HepG2 (cell line): ENCODE measurements around the gene LRTM2. TPM values are rescaled to one million over a fixed set of nuclear protein-coding genes. Genes with fewer than 3 reads are reported as not detected.

Experiments
- ARID5B ChIP-seq: IDR thresholded peaks from 2 replicates; pipeline ENCODE4 v1.4.0; 2020; ENCODE audit warnings: mild to moderate bottlenecking, missing genetic modification reagents
- CBFB ChIP-seq: sonication (generic); formaldehyde crosslinking; IDR thresholded peaks from 2 replicates; pipeline ENCODE4 v1.4.0; 2020; ENCODE audit warnings: missing genetic modification reagents
- EP300 ChIP-seq, 3 experiments: sonication (generic) in 1 of 3; formaldehyde crosslinking in 1 of 3; IDR thresholded peaks; 2 replicates each; pipeline versions ENCODE4 v1.5.1 to v1.6.1; 2011 to 2020; ENCODE audit warnings: low read depth in 2 of 3, low read length in 2 of 3, borderline replicate concordance in 1 of 3, improper control_type of control experiment in 1 of 3, mild to moderate bottlenecking in 1 of 3, missing genetic modification reagents in 1 of 3, moderate library complexity in 1 of 3
- JUN ChIP-seq: sonication (generic); formaldehyde crosslinking; IDR thresholded peaks from 2 replicates; pipeline ENCODE4 v1.4.0; 2020; ENCODE audit warnings: mild to moderate bottlenecking, missing genetic modification reagents
- KDM6A ChIP-seq: IDR thresholded peaks from 2 replicates; pipeline ENCODE4 v1.6.1; 2016; ENCODE audit warnings: low read depth
- NCOR1 ChIP-seq: fragments of 200-600 bp; sonication (generic); IDR thresholded peaks from 2 replicates; pipeline ENCODE4 v1.7.0; 2017; ENCODE audit warnings: antibody characterized with exemption, low read length, borderline replicate concordance
- PCBP2 ChIP-seq: fragments of 200-400 bp; formaldehyde crosslinking; optimal IDR thresholded peaks from 2 replicates; pipeline ENCODE3; 2018; ENCODE audit warnings: low read length, low read depth; ENCODE audit not compliant: poor library complexity, severe bottlenecking
- SAP130 ChIP-seq: IDR thresholded peaks from 2 replicates; pipeline ENCODE4 v1.6.1; 2016; ENCODE audit warnings: low read depth
- SKIL ChIP-seq: sonication (generic); formaldehyde crosslinking; IDR thresholded peaks from 2 replicates; pipeline ENCODE4 v1.8.0; 2022; ENCODE audit warnings: missing genetic modification reagents, mild to moderate bottlenecking, moderate library complexity, borderline replicate concordance
- SMARCC2 ChIP-seq: fragments of 450-650 bp; IDR thresholded peaks from 2 replicates; pipeline ENCODE4 v1.6.1; 2017; ENCODE audit warnings: antibody characterized with exemption, mild to moderate bottlenecking
- TOPORS ChIP-seq: sonication (generic); formaldehyde crosslinking; IDR thresholded peaks from 2 replicates; pipeline ENCODE4 v1.8.0; 2023; ENCODE audit warnings: mild to moderate bottlenecking, missing genetic modification reagents
- WIZ ChIP-seq: sonication (generic); formaldehyde crosslinking; IDR thresholded peaks from 2 replicates; pipeline ENCODE4 v1.5.1; 2020; ENCODE audit warnings: mild to moderate bottlenecking, missing genetic modification reagents
- ZFX ChIP-seq: sonication (generic); formaldehyde crosslinking; IDR thresholded peaks from 2 replicates; pipeline ENCODE4 v1.4.0; 2020; ENCODE audit warnings: mild to moderate bottlenecking, low read depth, missing genetic modification reagents, moderate library complexity
- ZNF451 ChIP-seq: sonication (generic); formaldehyde crosslinking; IDR thresholded peaks from 2 replicates; pipeline ENCODE4 v1.5.0; 2020; ENCODE audit warnings: mild to moderate bottlenecking, missing genetic modification reagents
- ZNF775 ChIP-seq: sonication (generic); formaldehyde crosslinking; IDR thresholded peaks from 2 replicates; pipeline ENCODE4 v1.4.0; 2020; ENCODE audit warnings: missing genetic modification reagents, mild to moderate bottlenecking, moderate library complexity, borderline replicate concordance
- polyA plus RNA-seq, 8 experiments: library from polyadenylated mRNA; depleted of rRNA in 3 of 8; stranded (reverse) in 7 of 8; unstranded in 1 of 8; fragments of >200 nt; fragmentation: Illumina TruSeq in 4 of 8; extraction: Trizol in 4 of 8; gene quantifications; 2 replicates each; pipeline versions ENCODE4 v1.2.1 to v1.2.3, GENCODE V29; 2011 to 2016; ENCODE audit warnings: low read depth in 4 of 8, missing spikeins in 1 of 8, mixed read lengths in 1 of 8; ENCODE audit not compliant: insufficient read depth in 1 of 8
- total RNA-seq, 5 experiments: library from RNA; depleted of rRNA; stranded (reverse); fragments of >200 nt; fragmentation: Illumina TruSeq; extraction: Trizol; gene quantifications; 2 replicates each; pipeline ENCODE4 v1.2.3, GENCODE V29; 2016; ENCODE audit warnings: low read depth in 1 of 5
- TF ChIP-seq, protein P1 (sequence below), 2 experiments: IDR thresholded peaks; 2 replicates each; pipeline ENCODE4 v1.6.1; 2011 to 2012; ENCODE audit warnings: low read length in 2 of 2, borderline replicate concordance in 1 of 2, low read depth in 1 of 2, mild to moderate bottlenecking in 1 of 2, moderate library complexity in 1 of 2
- TF ChIP-seq, protein P2 (sequence below): sonication (generic); formaldehyde crosslinking; IDR thresholded peaks from 2 replicates; pipeline ENCODE4 v1.8.0; 2022; ENCODE audit warnings: mild to moderate bottlenecking, missing genetic modification reagents; ENCODE audit not compliant: insufficient replicate concordance

Gene LRTM2
- total and polyA plus RNA-seq, 2 of the 13 experiments (the other 11 are each of a cell fraction or from before 2014, with no cell fraction given), result 0.09 TPM; not detected in 1

DNA sequence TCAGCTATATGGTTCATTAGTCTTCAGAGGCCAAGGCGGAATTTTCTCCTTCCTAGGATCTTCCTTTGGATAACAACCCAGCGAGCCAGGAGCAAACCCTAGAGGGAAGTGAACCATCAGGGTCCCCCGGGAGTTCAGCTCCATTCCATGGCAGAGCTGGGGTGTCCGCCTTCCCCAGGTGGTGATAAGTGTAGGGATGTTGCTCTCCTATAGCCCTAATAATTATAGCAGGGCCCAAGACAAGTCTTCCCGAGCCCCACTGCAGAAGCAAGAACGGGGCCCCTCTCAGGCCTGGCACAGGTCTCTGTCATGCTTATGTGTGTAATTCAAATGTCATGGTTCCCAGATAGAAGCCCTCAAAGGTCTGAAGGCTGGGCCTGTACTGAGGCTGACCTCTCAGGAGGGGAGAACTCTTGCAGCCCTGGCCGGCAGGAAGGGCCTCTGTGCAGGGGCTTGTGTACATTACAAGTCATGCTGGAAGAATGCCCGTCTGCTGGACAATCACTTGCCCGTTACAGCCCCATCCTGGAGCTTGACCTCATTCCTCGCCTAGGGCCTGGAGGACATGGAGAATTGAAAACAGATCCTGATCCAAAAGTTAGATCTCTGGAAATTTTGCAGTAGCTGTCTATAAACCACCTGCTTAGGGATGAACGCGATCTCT is 17.3 kb downstream of the LRTM2 start (continued):
- TF ChIP-seq, protein P1, sequence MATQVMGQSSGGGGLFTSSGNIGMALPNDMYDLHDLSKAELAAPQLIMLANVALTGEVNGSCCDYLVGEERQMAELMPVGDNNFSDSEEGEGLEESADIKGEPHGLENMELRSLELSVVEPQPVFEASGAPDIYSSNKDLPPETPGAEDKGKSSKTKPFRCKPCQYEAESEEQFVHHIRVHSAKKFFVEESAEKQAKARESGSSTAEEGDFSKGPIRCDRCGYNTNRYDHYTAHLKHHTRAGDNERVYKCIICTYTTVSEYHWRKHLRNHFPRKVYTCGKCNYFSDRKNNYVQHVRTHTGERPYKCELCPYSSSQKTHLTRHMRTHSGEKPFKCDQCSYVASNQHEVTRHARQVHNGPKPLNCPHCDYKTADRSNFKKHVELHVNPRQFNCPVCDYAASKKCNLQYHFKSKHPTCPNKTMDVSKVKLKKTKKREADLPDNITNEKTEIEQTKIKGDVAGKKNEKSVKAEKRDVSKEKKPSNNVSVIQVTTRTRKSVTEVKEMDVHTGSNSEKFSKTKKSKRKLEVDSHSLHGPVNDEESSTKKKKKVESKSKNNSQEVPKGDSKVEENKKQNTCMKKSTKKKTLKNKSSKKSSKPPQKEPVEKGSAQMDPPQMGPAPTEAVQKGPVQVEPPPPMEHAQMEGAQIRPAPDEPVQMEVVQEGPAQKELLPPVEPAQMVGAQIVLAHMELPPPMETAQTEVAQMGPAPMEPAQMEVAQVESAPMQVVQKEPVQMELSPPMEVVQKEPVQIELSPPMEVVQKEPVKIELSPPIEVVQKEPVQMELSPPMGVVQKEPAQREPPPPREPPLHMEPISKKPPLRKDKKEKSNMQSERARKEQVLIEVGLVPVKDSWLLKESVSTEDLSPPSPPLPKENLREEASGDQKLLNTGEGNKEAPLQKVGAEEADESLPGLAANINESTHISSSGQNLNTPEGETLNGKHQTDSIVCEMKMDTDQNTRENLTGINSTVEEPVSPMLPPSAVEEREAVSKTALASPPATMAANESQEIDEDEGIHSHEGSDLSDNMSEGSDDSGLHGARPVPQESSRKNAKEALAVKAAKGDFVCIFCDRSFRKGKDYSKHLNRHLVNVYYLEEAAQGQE (IDR thresholded peaks at IDR 0.05; ENCODE audit: borderline replicate concordance in 1 of 2, low read depth in 1 of 2, low read length in 2 of 2), result peak in 1 of 2 experiments; percentile 37; a peak in 1 of 4 replicates
- TF ChIP-seq PCBP2, result no peak
- no peak for TF ChIP-seq SMARCC2
- TF ChIP-seq WIZ (CRISPR knock-in tag), result no peak
- TF ChIP-seq JUN (CRISPR knock-in tag), result peak; percentile 94
- no peak for TF ChIP-seq TOPORS (CRISPR knock-in tag)
- TF ChIP-seq ARID5B (CRISPR knock-in tag), result peak; percentile 88
- TF ChIP-seq, protein P2, sequence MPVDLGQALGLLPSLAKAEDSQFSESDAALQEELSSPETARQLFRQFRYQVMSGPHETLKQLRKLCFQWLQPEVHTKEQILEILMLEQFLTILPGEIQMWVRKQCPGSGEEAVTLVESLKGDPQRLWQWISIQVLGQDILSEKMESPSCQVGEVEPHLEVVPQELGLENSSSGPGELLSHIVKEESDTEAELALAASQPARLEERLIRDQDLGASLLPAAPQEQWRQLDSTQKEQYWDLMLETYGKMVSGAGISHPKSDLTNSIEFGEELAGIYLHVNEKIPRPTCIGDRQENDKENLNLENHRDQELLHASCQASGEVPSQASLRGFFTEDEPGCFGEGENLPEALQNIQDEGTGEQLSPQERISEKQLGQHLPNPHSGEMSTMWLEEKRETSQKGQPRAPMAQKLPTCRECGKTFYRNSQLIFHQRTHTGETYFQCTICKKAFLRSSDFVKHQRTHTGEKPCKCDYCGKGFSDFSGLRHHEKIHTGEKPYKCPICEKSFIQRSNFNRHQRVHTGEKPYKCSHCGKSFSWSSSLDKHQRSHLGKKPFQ (CRISPR knock-in tag), result no peak
- peak in 1 of 2 experiments; percentile 82; a peak in 2 of 4 replicates for TF ChIP-seq EP300 (IDR thresholded peaks at IDR 0.05; ENCODE audit: low read depth in 2 of 2, low read length in 2 of 2)
- peak; percentile 73; the same call in 1 of the 2 replicates for TF ChIP-seq EP300 (CRISPR knock-in tag; IDR thresholded peaks at IDR 0.05; ENCODE audit: borderline replicate concordance)
- no peak for TF ChIP-seq ZNF451 (CRISPR knock-in tag)
- no peak for TF ChIP-seq CBFB
- TF ChIP-seq KDM6A (CRISPR knock-in tag), result peak; percentile 77
- TF ChIP-seq NCOR1, result no peak; the same call in 1 of the 2 replicates
- TF ChIP-seq ZFX (CRISPR knock-in tag), result peak; percentile 74
- TF ChIP-seq SKIL, result peak; percentile 63
- TF ChIP-seq SAP130, result peak; percentile 83
- no peak for TF ChIP-seq ZNF775
